Breast epithelium (tissue), 3 donors: ENCODE data around the gene STIM2.

Experiments
- POLR2A ChIP-seq: fragments of 450-650 bp; IDR thresholded peaks from one replicate; pipeline ENCODE4 v1.6.1; 2016; ENCODE audit warnings: antibody characterized with exemption, mild to moderate bottlenecking, moderate library complexity
- POLR2AphosphoS5 ChIP-seq, 3 donors: sonication (generic); formaldehyde crosslinking; IDR thresholded peaks; one replicate each; pipeline ENCODE4 v1.6.1; 2017; ENCODE audit warnings: antibody characterized with exemption in 3 of 3
- TF ChIP-seq, protein P1 (sequence below), 3 donors: fragments of 450-650 bp; IDR thresholded peaks; one replicate each; pipeline ENCODE4 v1.5.1; 2016 to 2017; ENCODE audit warnings: antibody characterized with exemption in 3 of 3, mild to moderate bottlenecking in 3 of 3, moderate library complexity in 3 of 3

GRCh38 chr4:26959654-26960047, 99.0 kb downstream of the STIM2 start:
- TF ChIP-seq, protein P1, sequence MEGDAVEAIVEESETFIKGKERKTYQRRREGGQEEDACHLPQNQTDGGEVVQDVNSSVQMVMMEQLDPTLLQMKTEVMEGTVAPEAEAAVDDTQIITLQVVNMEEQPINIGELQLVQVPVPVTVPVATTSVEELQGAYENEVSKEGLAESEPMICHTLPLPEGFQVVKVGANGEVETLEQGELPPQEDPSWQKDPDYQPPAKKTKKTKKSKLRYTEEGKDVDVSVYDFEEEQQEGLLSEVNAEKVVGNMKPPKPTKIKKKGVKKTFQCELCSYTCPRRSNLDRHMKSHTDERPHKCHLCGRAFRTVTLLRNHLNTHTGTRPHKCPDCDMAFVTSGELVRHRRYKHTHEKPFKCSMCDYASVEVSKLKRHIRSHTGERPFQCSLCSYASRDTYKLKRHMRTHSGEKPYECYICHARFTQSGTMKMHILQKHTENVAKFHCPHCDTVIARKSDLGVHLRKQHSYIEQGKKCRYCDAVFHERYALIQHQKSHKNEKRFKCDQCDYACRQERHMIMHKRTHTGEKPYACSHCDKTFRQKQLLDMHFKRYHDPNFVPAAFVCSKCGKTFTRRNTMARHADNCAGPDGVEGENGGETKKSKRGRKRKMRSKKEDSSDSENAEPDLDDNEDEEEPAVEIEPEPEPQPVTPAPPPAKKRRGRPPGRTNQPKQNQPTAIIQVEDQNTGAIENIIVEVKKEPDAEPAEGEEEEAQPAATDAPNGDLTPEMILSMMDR (IDR thresholded peaks at IDR 0.05), result no peak
- no peak for TF ChIP-seq POLR2A
- no peak for TF ChIP-seq POLR2AphosphoS5 (IDR thresholded peaks at IDR 0.05)
